Neuron (in vitro differentiated cells): Measurements from ENCODE around the gene LRRC71.

Experiments
- H2AFZ ChIP-seq: one replicate; pipeline ENCODE4 v1.6.1; 2013; ENCODE audit warnings: low read depth, mild to moderate bottlenecking, inconsistent platforms, low read length, moderate library complexity
- H3K27me3 ChIP-seq: one replicate; pipeline ENCODE4 v1.6.1; 2013; ENCODE audit warnings: low read length; ENCODE audit not compliant: insufficient read depth
- H3K36me3 ChIP-seq: one replicate; pipeline ENCODE4 v1.6.1; 2013; ENCODE audit warnings: low read length; ENCODE audit not compliant: insufficient read depth
- H3K4me1 ChIP-seq: one replicate; pipeline ENCODE4 v1.6.1; 2013; ENCODE audit warnings: low read length; ENCODE audit not compliant: insufficient read depth
- H3K4me3 ChIP-seq: 2 replicates; pipeline ENCODE4 v1.5.1; 2013; ENCODE audit warnings: mild to moderate bottlenecking, low read length, moderate library complexity
- H3K9me3 ChIP-seq: one replicate; pipeline ENCODE4 v1.6.1; 2013; ENCODE audit warnings: low read length

Gene LRRC71

DNA sequence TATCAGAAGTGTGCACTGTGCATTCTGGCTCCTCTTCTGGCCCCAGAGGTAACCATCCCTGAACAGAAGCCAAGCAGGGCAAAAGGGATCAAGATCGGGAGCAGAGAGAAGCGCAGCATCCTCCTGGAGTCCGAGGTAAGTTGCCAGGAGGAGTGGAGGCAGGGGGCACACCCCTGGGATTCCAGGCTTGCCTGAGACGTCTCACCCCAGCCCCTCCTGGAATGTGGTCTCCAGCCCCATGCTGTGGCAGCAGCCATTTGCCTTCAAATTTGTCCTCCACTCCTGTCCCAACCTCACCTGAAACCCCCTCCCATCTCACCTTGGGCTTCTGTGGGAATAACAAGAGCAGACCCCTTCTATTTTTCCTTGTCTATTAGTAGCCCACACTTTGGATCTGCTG is 10.1 kb downstream of the LRRC71 start:
- H3K27me3 ChIP-seq, result peaks cover 30% of the 10 kb centered on the region
- H3K4me1 ChIP-seq, result peaks cover 12% of the 10 kb centered on the region
- no peaks in the 10 kb centered on the region for H3K9me3 ChIP-seq
- H2AFZ ChIP-seq, result no peak overlapping the region
- no peak overlapping the region for H3K4me3 ChIP-seq
- H3K36me3 ChIP-seq, result peaks cover 12% of the 10 kb centered on the region

- Histone ChIP-seq H2AFZ (no peak overlapping the region), H3K4me1 (peaks cover 12% of the 10 kb centered on the region), H3K4me3 (no peak overlapping the region), H3K27me3 (peaks cover 21% of the 10 kb centered on the region), H3K36me3 (peaks cover 20% of the 10 kb centered on the region), H3K9me3 (no peaks in the 10 kb centered on the region)
Measured at GRCh38 chr1:156931211-156931952, 10.9 kb downstream of the LRRC71 start.

DNA sequence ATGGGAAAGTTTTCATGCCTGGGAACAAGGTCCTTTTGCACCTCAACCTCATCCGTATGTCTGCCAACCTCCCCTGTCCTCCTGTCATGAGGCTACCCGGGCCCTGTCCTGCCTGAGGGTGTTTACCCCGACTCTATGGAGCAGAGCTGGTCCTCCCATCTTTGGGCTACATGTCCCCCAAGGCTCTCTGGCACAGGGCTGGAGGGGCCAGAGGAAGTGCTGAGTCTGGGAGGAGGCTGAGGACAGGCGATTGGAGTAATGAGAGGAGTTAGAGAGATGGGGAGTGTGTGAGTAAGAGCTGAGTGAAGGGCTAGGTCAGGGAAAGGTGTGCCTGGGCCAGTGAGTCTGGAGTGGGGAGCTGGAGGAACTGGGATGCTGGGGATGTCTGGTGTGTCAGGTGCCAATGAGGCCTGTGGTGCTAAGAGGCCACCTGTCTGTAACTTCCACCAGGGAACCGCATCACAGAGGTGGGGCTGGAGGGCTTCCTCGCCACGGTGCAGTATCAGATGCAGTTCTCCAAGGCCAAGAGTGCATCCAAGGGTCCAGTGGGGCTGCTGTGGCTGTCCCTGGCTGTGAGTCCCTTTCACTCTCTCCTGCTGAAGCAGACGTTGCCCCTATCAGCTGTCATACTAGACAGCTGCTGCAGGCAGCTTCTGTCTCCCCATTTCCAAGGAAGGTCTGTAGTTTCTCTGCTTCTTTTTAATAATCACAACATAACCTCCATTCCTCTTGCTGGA is 11.7 kb downstream of the LRRC71 start:
- Histone ChIP-seq H3K4me1 (peaks cover 12% of the 10 kb centered on the region), H2AFZ (no peak overlapping the region), H3K9me3 (no peaks in the 10 kb centered on the region), H3K27me3 (peaks cover 13% of the 10 kb centered on the region), H3K36me3 (peaks cover 26% of the 10 kb centered on the region), H3K4me3 (no peak overlapping the region)

GRCh38 chr1:156933136-156933535 is 12.7 kb downstream of the LRRC71 start:
- H3K27me3 ChIP-seq, result peaks cover 4% of the 10 kb centered on the region
- no peak overlapping the region for H2AFZ ChIP-seq
- peaks cover 12% of the 10 kb centered on the region for H3K4me1 ChIP-seq
- peaks cover 35% of the 10 kb centered on the region for H3K36me3 ChIP-seq
- no peak overlapping the region for H3K4me3 ChIP-seq
- H3K9me3 ChIP-seq, result no peaks in the 10 kb centered on the region

DNA sequence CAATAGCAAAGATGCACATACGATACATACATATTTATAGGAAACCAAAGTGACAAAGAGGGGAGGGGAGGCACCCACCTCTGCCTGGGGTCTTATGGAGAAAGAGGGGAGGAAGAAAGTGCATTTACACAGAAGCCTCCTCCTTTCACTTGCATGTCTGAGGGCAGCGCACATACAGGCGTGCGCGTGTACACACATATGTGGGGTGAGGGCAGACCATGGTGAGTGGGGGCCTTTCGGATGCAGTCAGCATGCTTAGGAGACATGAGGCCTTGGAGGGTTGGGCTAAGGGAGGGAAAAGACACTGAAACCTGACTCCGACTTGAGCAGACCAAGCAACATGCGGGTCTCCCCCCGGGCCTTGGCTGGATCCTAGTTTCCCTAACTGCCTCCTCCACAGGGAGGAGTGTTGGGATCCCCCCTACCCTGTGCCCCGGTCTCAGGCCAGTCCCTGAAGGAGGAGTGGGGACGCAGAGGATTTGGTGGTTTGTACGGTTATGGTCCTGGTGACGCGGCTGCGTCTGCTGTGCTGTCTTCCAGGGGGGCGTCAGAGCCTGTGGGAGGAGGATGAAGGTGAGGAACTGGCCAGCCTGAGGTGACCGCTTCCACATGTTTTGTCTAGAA is 15.2 kb downstream of the LRRC71 start:
- no peak overlapping the region for H2AFZ ChIP-seq
- no peak overlapping the region for H3K4me3 ChIP-seq
- H3K4me1 ChIP-seq, result peaks cover 12% of the 10 kb centered on the region
- no peaks in the 10 kb centered on the region for H3K27me3 ChIP-seq
- H3K9me3 ChIP-seq, result no peaks in the 10 kb centered on the region
- H3K36me3 ChIP-seq, result peaks cover 60% of the 10 kb centered on the region

DNA sequence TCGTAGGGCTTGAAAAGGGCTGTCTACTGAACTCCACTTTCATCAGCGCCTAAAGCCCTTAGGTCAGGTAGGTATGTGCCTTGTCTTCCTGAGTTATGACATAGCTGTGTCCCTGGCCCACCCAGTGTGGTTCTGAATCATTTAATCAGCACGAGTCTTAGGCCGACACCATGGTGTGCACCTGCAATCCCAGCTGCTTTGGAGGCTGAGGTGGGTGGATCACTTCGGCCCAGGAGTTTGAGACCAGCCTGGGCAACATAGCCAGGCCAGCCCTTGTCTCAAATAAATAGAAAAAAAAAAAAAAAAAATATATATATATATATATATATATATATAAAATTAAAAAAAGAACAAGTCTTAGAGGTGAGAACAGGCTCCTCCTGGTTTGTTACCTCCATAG is 15.8 kb downstream of the LRRC71 start:
- H3K4me1 ChIP-seq, result peaks cover 12% of the 10 kb centered on the region
- H3K4me3 ChIP-seq, result no peak overlapping the region
- H3K27me3 ChIP-seq, result no peaks in the 10 kb centered on the region
- H2AFZ ChIP-seq, result no peak overlapping the region
- H3K36me3 ChIP-seq, result peaks cover 66% of the 10 kb centered on the region
- H3K9me3 ChIP-seq, result no peaks in the 10 kb centered on the region

DNA sequence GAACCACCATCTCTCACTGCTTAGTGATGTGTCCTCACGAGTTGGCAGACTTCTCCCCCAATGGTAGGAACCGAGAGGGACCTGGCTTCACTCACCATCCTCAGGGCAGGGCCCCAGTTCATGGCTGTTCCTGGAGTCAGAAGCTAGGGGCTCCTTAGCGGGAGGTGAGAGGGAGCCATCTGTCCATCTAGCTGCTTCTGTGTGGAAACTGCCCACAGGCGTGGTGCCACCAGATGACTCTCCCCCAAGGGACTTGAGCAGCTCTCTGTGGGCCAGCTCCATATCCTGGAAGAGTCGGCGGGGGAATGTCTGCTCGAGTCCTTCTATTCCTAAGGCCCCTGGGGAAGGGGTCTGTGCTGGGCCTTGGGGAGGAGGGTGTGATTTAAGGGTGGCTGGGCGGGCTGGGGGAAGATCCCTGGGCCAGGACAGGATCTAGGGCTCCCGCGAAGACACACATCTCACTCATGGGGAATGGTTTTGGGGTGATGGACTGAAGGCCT is 16.3 kb downstream of the LRRC71 start:
- no peaks in the 10 kb centered on the region for H3K27me3 ChIP-seq
- H3K4me3 ChIP-seq, result no peak overlapping the region
- peaks cover 7% of the 10 kb centered on the region for H3K4me1 ChIP-seq
- H3K9me3 ChIP-seq, result no peaks in the 10 kb centered on the region
- H3K36me3 ChIP-seq, result peaks cover 72% of the 10 kb centered on the region
- H2AFZ ChIP-seq, result no peak overlapping the region

GRCh38 chr1:156937883-156938282 is 17.5 kb downstream of the LRRC71 start:
- Histone ChIP-seq H3K9me3 (no peaks in the 10 kb centered on the region), H3K4me3 (no peak overlapping the region), H2AFZ (no peak overlapping the region), H3K4me1 (peaks cover under 1% of the 10 kb centered on the region), H3K36me3 (peaks cover 82% of the 10 kb centered on the region), H3K27me3 (no peaks in the 10 kb centered on the region)

DNA sequence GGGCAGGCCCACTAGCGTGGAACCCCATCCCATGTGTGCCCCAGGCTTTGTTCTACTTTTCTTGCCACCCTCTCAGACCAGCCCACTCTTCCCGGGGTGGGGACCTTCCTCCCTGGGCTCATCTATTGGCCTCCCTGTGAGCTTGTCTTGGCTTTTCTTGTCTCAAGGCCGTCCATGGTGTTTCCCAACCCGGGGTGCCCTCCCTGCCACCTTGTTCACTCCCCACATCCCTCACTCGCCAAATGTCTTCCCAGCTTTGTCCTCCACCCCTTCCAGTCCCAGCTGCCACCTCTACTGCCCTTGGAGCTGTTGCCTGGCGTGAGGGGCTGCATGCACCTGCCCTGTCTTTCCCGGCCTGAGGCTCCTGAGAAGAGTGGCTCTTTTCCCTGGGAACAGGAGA is 18.4 kb downstream of the LRRC71 start:
- no peaks in the 10 kb centered on the region for H3K27me3 ChIP-seq
- H3K4me3 ChIP-seq, result no peak overlapping the region
- H3K36me3 ChIP-seq, result peaks cover 88% of the 10 kb centered on the region
- H3K4me1 ChIP-seq, result no peaks in the 10 kb centered on the region
- H3K9me3 ChIP-seq, result no peaks in the 10 kb centered on the region
- no peak overlapping the region for H2AFZ ChIP-seq

- peaks cover 91% of the 10 kb centered on the region for H3K36me3 ChIP-seq
- no peaks in the 10 kb centered on the region for H3K4me1 ChIP-seq
- H3K4me3 ChIP-seq, result no peak overlapping the region
- H3K9me3 ChIP-seq, result no peaks in the 10 kb centered on the region
- H3K27me3 ChIP-seq, result no peaks in the 10 kb centered on the region
- no peak overlapping the region for H2AFZ ChIP-seq
Measured at GRCh38 chr1:156939786-156940334, 19.4 kb downstream of the LRRC71 start.

- peaks cover 94% of the 10 kb centered on the region for H3K36me3 ChIP-seq
- no peak overlapping the region for H3K4me3 ChIP-seq
- no peaks in the 10 kb centered on the region for H3K27me3 ChIP-seq
- H2AFZ ChIP-seq, result no peak overlapping the region
- H3K9me3 ChIP-seq, result no peaks in the 10 kb centered on the region
- H3K4me1 ChIP-seq, result no peaks in the 10 kb centered on the region
Measured at GRCh38 chr1:156941675-156942074, 21.2 kb downstream of the LRRC71 start.

GRCh38 chr1:156942176-156942575 is 21.7 kb downstream of the LRRC71 start:
- no peaks in the 10 kb centered on the region for H3K9me3 ChIP-seq
- no peaks in the 10 kb centered on the region for H3K27me3 ChIP-seq
- H3K36me3 ChIP-seq, result peaks cover 94% of the 10 kb centered on the region
- no peak overlapping the region for H3K4me3 ChIP-seq
- no peaks in the 10 kb centered on the region for H3K4me1 ChIP-seq
- H2AFZ ChIP-seq, result no peak overlapping the region

- no peak overlapping the region for H2AFZ ChIP-seq
- H3K36me3 ChIP-seq, result peaks cover 94% of the 10 kb centered on the region
- H3K4me3 ChIP-seq, result no peak overlapping the region
- no peaks in the 10 kb centered on the region for H3K27me3 ChIP-seq
- no peaks in the 10 kb centered on the region for H3K4me1 ChIP-seq
- no peaks in the 10 kb centered on the region for H3K9me3 ChIP-seq
Measured at GRCh38 chr1:156942576-156942975, 22.1 kb downstream of the LRRC71 start.
